ENCODE data around the gene SAMM50. TPM values are rescaled to one million over a fixed set of nuclear protein-coding genes. Genes with fewer than 3 reads are reported as not detected.
"Not testable (repeated sequence)": the region's sequence is repeated elsewhere in the genome, so short reads cannot be mapped to it uniquely, and the experiment has no call there.

Gene SAMM50
- total RNA-seq, 1 experiment from 2014 or later: 55.3 TPM

GRCh38 chr22:44012162-44012561 lies 56.9 kb downstream of the SAMM50 start:
- CTCF ChIA-PET: interaction anchor here (0.9 kb wide), 1 partner anchor 19 kb away, joined by 3 read pairs; no protein-coding TSS in a partner anchor
- H3K27ac Mint-ChIP-seq (ENCODE audit: unreplicated experiment): no peak overlapping the region
- intact Hi-C loops (cut with micrococcal nuclease; ENCODE audit: unreplicated experiment): no loop called here
- no peaks in the 10 kb centered on the region for H3K27me3 Mint-ChIP-seq (ENCODE audit: unreplicated experiment)
- H3K9me3 Mint-ChIP-seq (ENCODE audit: low read depth, unreplicated experiment): no peaks in the 10 kb centered on the region
- no TSS peak for BruUV-seq (replicated peaks)
- TF ChIP-seq, protein P1, sequence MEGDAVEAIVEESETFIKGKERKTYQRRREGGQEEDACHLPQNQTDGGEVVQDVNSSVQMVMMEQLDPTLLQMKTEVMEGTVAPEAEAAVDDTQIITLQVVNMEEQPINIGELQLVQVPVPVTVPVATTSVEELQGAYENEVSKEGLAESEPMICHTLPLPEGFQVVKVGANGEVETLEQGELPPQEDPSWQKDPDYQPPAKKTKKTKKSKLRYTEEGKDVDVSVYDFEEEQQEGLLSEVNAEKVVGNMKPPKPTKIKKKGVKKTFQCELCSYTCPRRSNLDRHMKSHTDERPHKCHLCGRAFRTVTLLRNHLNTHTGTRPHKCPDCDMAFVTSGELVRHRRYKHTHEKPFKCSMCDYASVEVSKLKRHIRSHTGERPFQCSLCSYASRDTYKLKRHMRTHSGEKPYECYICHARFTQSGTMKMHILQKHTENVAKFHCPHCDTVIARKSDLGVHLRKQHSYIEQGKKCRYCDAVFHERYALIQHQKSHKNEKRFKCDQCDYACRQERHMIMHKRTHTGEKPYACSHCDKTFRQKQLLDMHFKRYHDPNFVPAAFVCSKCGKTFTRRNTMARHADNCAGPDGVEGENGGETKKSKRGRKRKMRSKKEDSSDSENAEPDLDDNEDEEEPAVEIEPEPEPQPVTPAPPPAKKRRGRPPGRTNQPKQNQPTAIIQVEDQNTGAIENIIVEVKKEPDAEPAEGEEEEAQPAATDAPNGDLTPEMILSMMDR (IDR thresholded peaks at IDR 0.05; ENCODE audit: unreplicated experiment): no peak
- peaks cover 5% of the 10 kb centered on the region for H3K36me3 Mint-ChIP-seq (ENCODE audit: insufficient read depth, unreplicated experiment)
- no peak for DNase-seq
- H3K4me3 Mint-ChIP-seq (ENCODE audit: low read depth, unreplicated experiment): no peak overlapping the region
- peaks cover 9% of the 10 kb centered on the region for H3K4me1 Mint-ChIP-seq (ENCODE audit: low read depth, unreplicated experiment)

DNA sequence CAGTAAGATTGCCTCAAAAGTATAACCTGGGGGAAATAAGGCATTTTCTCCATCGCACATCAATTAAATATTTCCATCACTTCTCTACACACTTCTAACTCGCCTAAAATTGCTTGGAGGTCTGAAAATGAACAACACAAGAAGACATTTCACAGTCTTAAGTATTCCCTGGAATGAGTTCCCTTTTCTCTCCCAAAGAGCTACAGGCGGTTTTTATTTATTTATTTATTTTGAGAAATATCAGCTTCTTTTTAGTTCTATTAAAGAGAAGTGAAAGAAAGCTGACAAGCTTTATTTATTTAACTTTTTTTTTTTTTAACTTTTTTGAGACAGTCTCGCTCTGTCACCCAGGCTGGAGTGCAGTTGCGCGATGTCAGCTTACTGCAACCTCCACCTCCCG lies 57.3 kb downstream of the SAMM50 start:
- peaks cover 5% of the 10 kb centered on the region for H3K36me3 Mint-ChIP-seq (ENCODE audit: insufficient read depth, unreplicated experiment)

DNA sequence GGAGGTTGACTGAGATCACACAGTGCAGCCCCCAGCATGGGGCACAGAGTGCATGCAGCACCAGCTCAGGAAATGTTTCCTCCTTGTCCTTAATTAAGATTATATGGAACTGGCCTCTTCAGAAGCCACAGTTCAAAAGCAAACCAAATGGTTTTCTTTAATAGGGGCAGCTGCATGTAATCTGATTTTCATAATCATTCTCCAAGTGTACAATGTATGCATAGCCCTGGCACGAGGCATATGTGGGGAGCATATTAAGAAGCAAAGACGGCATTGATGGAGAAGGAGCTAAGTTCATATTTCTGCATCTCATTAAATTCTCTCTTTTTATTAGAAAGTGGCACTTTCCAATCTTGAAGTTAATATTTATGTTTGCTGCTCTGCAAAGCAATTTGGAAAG lies 59.0 kb downstream of the SAMM50 start:
- TF ChIP-seq, protein P1 (IDR thresholded peaks at IDR 0.05; ENCODE audit: unreplicated experiment): no peak
- no TSS peak for BruUV-seq (replicated peaks)
- Mint-ChIP-seq H3K4me3 (ENCODE audit: low read depth, unreplicated experiment) (no peak overlapping the region), H3K27ac (ENCODE audit: unreplicated experiment) (no peak overlapping the region), H3K36me3 (ENCODE audit: insufficient read depth, unreplicated experiment) (peaks cover 5% of the 10 kb centered on the region), H3K27me3 (ENCODE audit: unreplicated experiment) (no peaks in the 10 kb centered on the region), H3K9me3 (ENCODE audit: low read depth, unreplicated experiment) (no peaks in the 10 kb centered on the region), H3K4me1 (ENCODE audit: low read depth, unreplicated experiment) (peaks cover 9% of the 10 kb centered on the region)
- CTCF ChIA-PET: no interaction called here
- DNase-seq: no peak
- intact Hi-C loops (cut with micrococcal nuclease; ENCODE audit: unreplicated experiment): no loop called here

More for the DNA sequence above, 57.3 kb downstream of the SAMM50 start:
- peaks cover 9% of the 10 kb centered on the region for H3K4me1 Mint-ChIP-seq (ENCODE audit: low read depth, unreplicated experiment)
- H3K4me3 Mint-ChIP-seq (ENCODE audit: low read depth, unreplicated experiment): no peak overlapping the region
- no peak for DNase-seq
- no peaks in the 10 kb centered on the region for H3K9me3 Mint-ChIP-seq (ENCODE audit: low read depth, unreplicated experiment)
- CTCF ChIA-PET: interaction anchor here (0.9 kb wide), 1 partner anchor 19 kb away, joined by 3 read pairs; no protein-coding TSS in a partner anchor
- TF ChIP-seq, protein P1 (IDR thresholded peaks at IDR 0.05; ENCODE audit: unreplicated experiment): no peak
- intact Hi-C loops (cut with micrococcal nuclease; ENCODE audit: unreplicated experiment): no loop called here
- no TSS peak for BruUV-seq (replicated peaks)
- H3K27ac Mint-ChIP-seq (ENCODE audit: unreplicated experiment): no peak overlapping the region
- H3K27me3 Mint-ChIP-seq (ENCODE audit: unreplicated experiment): no peaks in the 10 kb centered on the region

- H3K4me1 Mint-ChIP-seq (ENCODE audit: low read depth, unreplicated experiment); H3K27me3 Mint-ChIP-seq (ENCODE audit: unreplicated experiment); H3K27ac Mint-ChIP-seq (ENCODE audit: unreplicated experiment); intact Hi-C loops (cut with micrococcal nuclease; ENCODE audit: unreplicated experiment); DNase-seq; H3K9me3 Mint-ChIP-seq (ENCODE audit: low read depth, unreplicated experiment); H3K4me3 Mint-ChIP-seq (ENCODE audit: low read depth, unreplicated experiment); BruUV-seq (replicated peaks); H3K36me3 Mint-ChIP-seq (ENCODE audit: insufficient read depth, unreplicated experiment): not testable (repeated sequence)
- CTCF ChIA-PET: interaction anchor here (0.6 kb wide), 1 partner anchor 525 kb away, joined by 3 read pairs; no protein-coding TSS in a partner anchor
Observed at GRCh38 chr22:44016586-44016985, 61.3 kb downstream of the SAMM50 start.

GRCh38 chr22:44018594-44018993 lies 63.4 kb downstream of the SAMM50 start:
- H3K27ac Mint-ChIP-seq (ENCODE audit: unreplicated experiment): no peak overlapping the region
- intact Hi-C loops (cut with micrococcal nuclease; ENCODE audit: unreplicated experiment): no loop called here
- H3K9me3 Mint-ChIP-seq (ENCODE audit: low read depth, unreplicated experiment): no peaks in the 10 kb centered on the region
- no peaks in the 10 kb centered on the region for H3K27me3 Mint-ChIP-seq (ENCODE audit: unreplicated experiment)
- CTCF ChIA-PET: no interaction called here
- DNase-seq: no peak
- no TSS peak for BruUV-seq (replicated peaks)
- peaks cover 14% of the 10 kb centered on the region for H3K4me1 Mint-ChIP-seq (ENCODE audit: low read depth, unreplicated experiment)
- no peak overlapping the region for H3K4me3 Mint-ChIP-seq (ENCODE audit: low read depth, unreplicated experiment)
- TF ChIP-seq, protein P1 (IDR thresholded peaks at IDR 0.05; ENCODE audit: unreplicated experiment): no peak
- H3K36me3 Mint-ChIP-seq (ENCODE audit: insufficient read depth, unreplicated experiment): peaks cover 4% of the 10 kb centered on the region
